ENCODE measurements around the gene HSF4.

The HSF4 gene

DNA sequence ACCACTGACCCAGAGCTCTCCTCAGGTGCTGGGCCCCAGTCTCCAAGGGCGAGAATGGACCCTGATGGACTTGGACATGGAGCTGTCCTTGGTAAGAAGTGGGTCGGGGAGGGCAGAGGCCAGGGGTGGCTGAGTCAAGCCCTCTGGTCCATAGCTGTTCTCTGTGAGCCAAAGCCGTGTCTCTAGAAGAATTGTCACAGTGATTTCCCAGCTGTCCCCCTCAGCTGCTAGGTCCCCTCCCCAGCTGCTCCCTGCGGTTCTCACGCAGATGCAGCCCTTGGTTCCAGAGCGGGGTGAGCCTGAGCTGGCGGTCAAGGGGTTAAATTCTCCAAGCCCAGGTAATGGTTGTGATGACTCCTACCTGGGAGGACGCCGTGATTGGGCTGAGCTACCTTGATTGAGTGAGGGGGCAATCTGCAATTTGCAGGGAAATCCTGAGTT is 4.5 kb downstream of the HSF4 start:
- H3K9ac ChIP-seq = no peak overlapping the region
- H3K36me3 ChIP-seq (ENCODE audit: control insufficient read depth, insufficient read depth, low read length) = no peaks in the 10 kb centered on the region
- H2AFZ ChIP-seq = no peak overlapping the region
- no peak overlapping the region for H3K4me3 ChIP-seq (ENCODE audit: low read depth, low read length)
- H3K27ac ChIP-seq = no peak overlapping the region
- no peaks in the 10 kb centered on the region for H3K79me2 ChIP-seq
- no peaks in the 10 kb centered on the region for H3K9me3 ChIP-seq (ENCODE audit: control insufficient read depth, low read length)
- no peaks in the 10 kb centered on the region for H3K27me3 ChIP-seq (ENCODE audit: control insufficient read depth, insufficient read depth, low read length)
- TF ChIP-seq, protein P1, sequence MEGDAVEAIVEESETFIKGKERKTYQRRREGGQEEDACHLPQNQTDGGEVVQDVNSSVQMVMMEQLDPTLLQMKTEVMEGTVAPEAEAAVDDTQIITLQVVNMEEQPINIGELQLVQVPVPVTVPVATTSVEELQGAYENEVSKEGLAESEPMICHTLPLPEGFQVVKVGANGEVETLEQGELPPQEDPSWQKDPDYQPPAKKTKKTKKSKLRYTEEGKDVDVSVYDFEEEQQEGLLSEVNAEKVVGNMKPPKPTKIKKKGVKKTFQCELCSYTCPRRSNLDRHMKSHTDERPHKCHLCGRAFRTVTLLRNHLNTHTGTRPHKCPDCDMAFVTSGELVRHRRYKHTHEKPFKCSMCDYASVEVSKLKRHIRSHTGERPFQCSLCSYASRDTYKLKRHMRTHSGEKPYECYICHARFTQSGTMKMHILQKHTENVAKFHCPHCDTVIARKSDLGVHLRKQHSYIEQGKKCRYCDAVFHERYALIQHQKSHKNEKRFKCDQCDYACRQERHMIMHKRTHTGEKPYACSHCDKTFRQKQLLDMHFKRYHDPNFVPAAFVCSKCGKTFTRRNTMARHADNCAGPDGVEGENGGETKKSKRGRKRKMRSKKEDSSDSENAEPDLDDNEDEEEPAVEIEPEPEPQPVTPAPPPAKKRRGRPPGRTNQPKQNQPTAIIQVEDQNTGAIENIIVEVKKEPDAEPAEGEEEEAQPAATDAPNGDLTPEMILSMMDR (IDR thresholded peaks at IDR 0.05) = no peak
- H3K4me1 ChIP-seq = peaks cover 27% of the 10 kb centered on the region
- no peak overlapping the region for H3K4me2 ChIP-seq (ENCODE audit: low read length)

DNA sequence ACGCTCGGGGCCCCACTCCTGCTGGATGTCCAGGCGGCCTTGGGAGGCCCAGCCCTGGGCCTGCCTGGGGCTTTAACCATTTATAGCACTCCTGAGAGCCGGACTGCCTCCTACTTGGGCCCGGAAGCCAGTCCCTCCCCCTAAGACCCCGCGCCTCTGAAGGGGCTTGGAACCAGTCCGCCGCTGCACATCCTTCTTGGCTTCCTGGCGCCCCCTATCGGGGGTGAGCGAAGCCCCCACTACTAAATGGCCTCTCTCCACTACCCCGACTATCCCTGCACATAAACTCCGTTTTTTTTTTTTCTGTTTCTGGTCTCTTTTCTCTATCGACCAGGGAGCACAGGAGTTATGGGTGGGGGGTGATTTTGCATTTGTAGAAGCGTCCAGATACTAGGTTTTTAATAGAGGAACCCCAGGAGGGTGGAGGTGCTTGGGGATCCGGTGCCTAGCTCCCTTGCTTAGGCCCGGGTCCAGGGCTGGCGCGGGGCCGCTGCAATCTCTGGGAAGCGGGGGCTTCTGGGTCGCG is 5.2 kb downstream of the HSF4 start:
- Histone ChIP-seq H3K4me1 (peaks cover 30% of the 10 kb centered on the region), H3K36me3 (ENCODE audit: control insufficient read depth, insufficient read depth, low read length) (no peaks in the 10 kb centered on the region), H3K4me3 (ENCODE audit: low read depth, low read length) (peak overlapping the region; percentile 44), H3K9me3 (ENCODE audit: control insufficient read depth, low read length) (no peaks in the 10 kb centered on the region), H3K27me3 (ENCODE audit: control insufficient read depth, insufficient read depth, low read length) (no peaks in the 10 kb centered on the region), H3K79me2 (no peaks in the 10 kb centered on the region), H3K27ac (peak overlapping the region; percentile 85), H2AFZ (peak overlapping the region; percentile 77), H3K4me2 (ENCODE audit: low read length) (peak overlapping the region; percentile 87), H3K9ac (no peak overlapping the region)
- TF ChIP-seq, protein P1 (IDR thresholded peaks at IDR 0.05) = peak; percentile 28

DNA sequence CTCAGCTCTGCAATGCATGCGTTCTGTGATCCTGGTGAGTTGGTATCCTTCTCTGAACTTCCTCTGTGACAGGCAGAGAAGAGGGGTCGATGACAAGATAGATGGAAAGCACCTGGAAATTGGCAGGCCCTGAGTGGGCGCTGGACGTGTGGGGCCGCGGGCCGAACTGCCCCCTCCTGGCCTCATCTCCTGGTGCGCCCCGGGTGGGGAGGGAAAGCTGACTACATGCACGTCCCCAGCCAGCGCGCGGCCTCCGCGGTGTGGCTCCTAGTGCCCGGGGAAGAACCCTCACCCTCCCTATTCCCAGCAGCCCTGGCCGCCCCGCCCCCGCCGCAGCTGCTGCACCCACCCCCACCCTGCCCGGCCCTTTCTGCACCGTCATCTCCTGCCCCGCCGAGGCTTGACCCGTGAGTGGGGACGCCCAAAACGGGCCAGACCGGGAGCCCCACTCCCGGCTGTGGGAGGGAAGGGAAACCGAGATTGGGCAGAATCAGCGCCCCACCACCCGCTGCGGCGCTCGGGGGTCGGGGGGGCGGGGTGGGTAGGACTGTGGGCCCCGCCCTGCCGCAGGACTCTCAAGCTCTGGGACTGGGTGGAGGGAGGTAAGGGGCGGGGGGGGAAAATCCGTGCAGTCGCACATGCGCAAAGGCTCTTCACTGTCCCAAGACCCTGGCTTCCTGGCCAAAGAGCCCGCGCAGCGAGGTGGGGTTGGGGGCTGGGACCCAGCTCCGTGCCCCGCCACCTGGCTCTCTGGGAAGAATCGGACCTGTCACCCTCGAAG is 5.8 kb downstream of the HSF4 start, which contains the start of gene NOL3:
Gene NOL3, plus strand, starts transcription at position 371 of the 781 bp plus-strand sequence.
- TF ChIP-seq, protein P1 (IDR thresholded peaks at IDR 0.05) = no peak
- H3K36me3 ChIP-seq (ENCODE audit: control insufficient read depth, insufficient read depth, low read length) = no peaks in the 10 kb centered on the region
- peaks cover 25% of the 10 kb centered on the region for H3K4me1 ChIP-seq

DNA sequence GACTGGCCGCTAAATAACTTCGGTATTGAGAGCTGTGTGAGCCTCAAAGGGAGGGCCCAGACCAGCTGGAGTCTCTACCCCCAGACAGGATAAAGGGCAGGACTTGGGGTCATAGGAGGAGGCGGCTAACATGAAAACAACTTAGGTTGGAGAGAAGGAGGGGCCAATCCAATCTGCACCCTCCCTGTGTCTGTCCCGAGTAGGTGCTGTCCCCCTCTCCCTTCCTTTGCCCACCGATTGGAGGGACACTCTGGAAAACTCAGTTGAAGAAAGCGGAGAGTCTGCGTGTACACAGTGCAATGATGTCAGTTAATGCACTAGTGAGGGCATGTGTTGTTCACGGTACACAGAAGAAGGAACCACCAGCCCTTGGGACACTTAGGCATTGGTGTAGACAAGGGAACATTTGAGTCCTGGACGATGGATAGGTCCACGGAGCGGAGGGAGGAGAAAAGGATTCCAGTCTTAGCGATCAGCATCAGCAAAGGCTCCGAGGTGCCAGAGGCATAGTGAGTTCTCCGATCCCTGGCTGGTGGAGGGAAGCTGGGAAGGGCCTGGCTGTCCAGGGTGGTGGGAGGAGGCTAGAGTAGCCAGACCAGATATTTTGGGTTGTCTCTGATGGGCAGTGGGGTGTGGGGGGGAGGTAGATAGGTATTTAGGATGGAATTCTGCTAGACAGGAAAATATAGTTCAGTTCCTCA is 6.6 kb downstream of the HSF4 start:
- TF ChIP-seq, protein P1 (IDR thresholded peaks at IDR 0.05) = no peak
- peak overlapping the region; percentile 85 for H3K27ac ChIP-seq
- H3K4me1 ChIP-seq = peaks cover 25% of the 10 kb centered on the region
- no peak overlapping the region for H3K9ac ChIP-seq
- peak overlapping the region; percentile 27 for H3K4me2 ChIP-seq (ENCODE audit: low read length)
- H3K27me3 ChIP-seq (ENCODE audit: control insufficient read depth, insufficient read depth, low read length) = no peaks in the 10 kb centered on the region
- peak overlapping the region; percentile 6 for H3K4me3 ChIP-seq (ENCODE audit: low read depth, low read length)
- peak overlapping the region; percentile 78 for H2AFZ ChIP-seq
- H3K9me3 ChIP-seq (ENCODE audit: control insufficient read depth, low read length) = no peaks in the 10 kb centered on the region
- H3K79me2 ChIP-seq = no peaks in the 10 kb centered on the region
- H3K36me3 ChIP-seq (ENCODE audit: control insufficient read depth, insufficient read depth, low read length) = no peaks in the 10 kb centered on the region

More for the DNA sequence above, 5.8 kb downstream of the HSF4 start, which contains the start of gene NOL3:
- H3K4me2 ChIP-seq (ENCODE audit: low read length) = peak within 1 kb of the TSS; percentile 87
- no peak within 1 kb of the TSS for H3K9ac ChIP-seq
- H3K9me3 ChIP-seq (ENCODE audit: control insufficient read depth, low read length) = no peaks in the 10 kb centered on the region
- H3K4me3 ChIP-seq (ENCODE audit: low read depth, low read length) = peak within 1 kb of the TSS; percentile 44
- H2AFZ ChIP-seq = peak within 1 kb of the TSS; percentile 78
- H3K79me2 ChIP-seq = no peaks in the 10 kb centered on the region
- H3K27me3 ChIP-seq (ENCODE audit: control insufficient read depth, insufficient read depth, low read length) = no peaks in the 10 kb centered on the region
- peak within 1 kb of the TSS; percentile 85 for H3K27ac ChIP-seq

Measured in parathyroid adenoma (tissue), 2 donors.